GM19035 (cell line): ENCODE data around the gene PTPRN2.

Experiments
- ATAC-seq: cut with Tn5 transposase; IDR thresholded peaks from one replicate; pipeline ENCODE4 v1.9.1; 2021; ENCODE audit not compliant: unreplicated experiment

PTPRN2 gene

DNA sequence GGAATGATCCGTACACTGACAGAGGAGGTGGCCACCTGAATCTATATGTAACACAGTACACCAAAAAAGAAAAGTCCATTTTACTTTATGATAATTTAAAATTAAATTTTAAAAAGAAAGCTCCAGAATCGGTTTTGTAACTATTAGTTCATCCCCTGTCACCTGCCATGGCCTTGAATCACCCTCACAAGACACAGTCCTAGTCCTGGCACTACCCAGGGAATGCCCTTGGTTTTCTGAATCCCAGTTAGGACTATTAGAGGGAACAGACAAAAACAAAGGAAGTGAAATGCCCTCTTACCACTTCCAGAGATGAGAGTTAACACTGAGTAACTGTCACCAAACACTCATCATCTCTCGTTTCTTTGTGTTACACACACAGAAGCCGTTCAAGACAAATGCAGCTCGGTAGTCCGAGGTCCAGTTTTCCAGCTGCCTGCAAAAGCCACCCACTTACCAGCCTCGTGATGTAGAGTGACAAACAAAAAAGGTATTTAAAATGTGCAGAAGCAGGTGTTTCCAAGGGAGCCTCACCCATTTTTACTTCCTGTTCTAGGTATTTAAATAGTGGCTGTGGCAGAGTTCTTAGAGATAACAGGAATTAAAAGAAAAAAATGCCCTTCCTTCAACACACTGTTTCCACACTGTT is 6.1 kb downstream of the PTPRN2 start:
- ATAC-seq = no peak

DNA sequence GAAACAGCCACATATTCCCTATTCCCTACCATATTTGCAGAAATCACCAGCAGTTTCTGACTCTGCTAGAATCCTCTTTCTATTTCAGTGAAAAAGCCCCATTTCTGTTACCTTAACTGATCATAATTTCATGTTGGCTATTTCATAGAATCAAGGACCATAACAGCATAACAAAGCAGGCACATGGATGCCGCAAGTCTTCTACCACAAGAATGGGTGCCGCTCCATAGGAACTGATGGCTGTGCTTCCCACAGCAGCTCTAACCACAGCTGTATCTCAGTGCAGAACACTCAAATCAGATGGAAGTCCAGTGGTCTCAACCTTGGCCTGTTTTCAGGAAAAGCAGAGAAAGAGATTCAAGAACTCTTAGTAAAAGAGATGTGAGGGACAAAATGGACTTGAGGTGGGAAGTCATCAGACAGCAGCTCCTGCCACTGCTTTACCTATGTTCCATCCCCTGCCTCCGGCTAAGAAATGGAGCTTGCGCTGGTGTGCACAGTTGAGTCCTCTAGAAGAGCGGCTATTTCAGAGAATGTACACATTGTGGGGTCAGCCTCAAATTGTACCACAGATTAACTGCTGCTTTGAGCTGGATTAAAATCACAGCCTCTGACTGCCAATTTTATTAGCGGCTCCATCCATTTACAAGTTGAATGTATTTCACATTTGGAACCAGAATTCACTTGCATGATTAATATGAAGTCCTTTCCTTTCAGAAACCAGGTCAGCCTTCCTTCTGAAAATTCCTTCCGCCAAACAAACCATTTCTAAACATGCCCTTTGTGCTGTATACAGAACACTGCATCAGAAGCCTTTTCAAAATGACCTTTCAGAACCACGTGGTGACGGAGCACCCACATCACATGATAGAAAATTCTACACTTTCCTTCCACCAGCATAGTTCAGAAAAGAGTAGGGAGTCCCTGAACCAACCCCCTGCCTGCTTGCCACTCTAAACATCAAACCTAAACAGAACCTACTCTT is 7.7 kb downstream of the PTPRN2 start:
- no peak for ATAC-seq

DNA sequence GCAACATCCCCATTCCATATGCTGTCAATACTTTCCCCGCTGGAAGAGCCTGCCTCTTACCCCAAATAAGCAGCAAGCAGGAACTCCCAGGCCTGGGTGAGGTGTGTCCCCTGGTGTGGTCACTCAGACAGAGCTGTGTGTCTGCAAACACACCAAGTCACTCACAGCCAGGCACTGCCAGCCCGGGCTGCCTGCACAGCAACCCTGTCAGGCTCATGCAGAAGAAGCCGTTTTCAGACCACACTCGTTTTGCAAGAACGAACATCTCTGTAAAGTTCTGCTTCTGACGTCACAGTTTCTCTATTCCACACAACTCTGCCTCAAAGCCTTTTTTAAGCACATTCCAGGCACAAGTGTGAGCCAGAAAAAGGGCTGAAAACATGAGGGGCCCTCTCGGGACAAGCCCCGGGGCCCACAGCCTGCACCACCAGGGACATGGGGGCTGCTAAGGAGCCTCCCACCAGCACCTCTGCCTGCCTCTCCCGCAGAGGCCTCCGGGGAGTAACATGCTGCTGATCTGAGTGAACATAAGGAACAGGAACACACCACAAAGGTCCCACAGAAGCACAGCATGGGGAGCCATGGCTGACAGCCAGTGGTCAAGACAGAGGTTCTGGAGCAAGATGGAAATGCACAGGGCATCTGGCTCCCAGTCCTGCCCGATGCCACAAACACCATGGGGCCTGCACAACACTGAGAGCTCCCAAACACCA is 11.4 kb downstream of the PTPRN2 start:
- ATAC-seq = no peak

DNA sequence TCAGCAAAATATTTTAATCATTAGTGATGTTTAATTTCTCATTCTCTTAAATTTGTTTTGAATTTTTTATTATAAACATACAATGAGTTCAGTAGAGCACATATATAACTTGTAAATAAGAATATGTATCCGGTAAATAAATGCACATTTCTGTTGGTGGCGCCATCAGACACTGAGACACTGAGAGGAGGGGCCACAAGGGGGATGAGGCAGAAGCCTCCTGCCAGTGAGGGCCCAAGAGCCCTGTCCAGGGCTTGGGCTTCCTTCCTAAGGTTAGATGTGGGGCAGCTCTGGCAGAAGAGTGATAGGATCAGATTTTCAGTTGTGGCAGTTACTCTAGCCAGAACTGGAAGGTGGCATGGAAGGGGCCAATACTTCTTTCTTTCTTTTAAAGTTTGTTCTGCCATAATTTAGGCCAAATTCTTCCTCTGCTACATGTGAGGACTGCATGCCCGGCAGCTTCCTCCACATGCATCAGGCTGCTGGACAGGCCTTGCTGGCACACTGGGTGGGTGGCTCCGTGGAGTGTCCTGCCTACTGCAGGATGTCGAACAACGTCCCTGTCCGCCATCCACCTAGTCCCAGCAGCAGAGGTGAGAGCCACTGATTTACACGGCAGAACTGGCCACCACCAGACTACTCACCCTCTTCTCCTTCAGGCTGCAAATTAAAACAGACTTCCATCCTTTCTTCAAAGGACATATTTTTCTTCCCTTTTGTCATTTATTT is 13.2 kb downstream of the PTPRN2 start:
- ATAC-seq = no peak

DNA sequence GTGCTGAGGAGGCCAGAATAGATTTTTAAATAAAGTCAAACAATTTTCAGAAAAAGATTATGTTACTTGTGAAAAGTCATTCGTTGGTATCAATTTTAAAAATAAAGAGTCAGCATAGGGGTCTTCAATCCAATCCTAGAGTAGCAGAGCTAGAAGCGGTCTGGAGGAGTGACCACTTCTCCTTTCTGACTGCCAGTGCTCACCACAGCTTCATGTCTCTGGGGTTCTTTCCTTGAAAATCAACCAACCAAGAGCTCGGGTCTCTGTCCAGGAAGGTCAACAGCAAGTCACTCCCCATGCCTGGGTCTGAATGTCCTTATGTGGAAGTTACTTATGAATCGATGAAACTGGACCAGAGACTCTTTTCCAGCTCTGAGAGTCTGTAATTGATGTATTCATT is 14.3 kb downstream of the PTPRN2 start:
- ATAC-seq = no peak

DNA sequence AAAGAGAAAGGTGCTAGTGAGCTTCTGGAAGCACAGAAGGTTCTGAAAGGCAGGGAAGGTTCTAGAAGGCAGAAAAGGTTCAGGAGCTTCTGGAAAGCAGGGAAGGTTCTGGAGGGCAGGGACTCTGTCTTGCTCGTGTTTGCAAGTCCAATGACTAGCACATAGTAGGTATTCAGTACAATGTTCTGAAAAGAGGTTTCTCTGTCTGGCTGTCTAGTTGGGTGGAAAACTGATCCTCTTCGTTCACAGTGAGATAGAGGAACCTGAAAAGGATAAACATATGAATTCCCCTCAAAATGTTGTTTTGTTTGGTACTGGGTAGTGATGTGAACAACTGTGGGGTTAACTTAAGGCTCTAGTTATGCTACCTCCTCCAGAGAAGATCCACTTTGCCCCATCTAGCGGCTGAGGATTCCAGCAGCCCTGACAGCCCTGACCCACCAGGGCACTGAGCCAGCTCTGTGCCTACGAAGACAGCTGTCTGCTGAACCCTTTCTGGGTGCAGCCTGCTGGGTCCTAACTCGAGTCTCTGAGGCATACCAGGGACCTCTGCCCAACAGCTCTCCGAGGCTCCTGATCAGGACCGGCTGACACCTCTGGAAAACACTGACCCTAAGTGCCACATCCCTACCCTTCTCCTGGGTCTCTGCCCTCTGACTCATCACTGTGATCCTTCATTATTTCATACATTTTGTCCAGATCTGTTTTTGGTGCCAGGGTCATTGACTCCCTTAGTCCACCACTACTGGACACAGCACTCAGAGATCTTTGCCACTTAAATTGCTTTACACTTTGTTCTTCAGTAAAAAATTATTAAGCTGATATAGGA is 15.4 kb downstream of the PTPRN2 start:
- no peak for ATAC-seq

DNA sequence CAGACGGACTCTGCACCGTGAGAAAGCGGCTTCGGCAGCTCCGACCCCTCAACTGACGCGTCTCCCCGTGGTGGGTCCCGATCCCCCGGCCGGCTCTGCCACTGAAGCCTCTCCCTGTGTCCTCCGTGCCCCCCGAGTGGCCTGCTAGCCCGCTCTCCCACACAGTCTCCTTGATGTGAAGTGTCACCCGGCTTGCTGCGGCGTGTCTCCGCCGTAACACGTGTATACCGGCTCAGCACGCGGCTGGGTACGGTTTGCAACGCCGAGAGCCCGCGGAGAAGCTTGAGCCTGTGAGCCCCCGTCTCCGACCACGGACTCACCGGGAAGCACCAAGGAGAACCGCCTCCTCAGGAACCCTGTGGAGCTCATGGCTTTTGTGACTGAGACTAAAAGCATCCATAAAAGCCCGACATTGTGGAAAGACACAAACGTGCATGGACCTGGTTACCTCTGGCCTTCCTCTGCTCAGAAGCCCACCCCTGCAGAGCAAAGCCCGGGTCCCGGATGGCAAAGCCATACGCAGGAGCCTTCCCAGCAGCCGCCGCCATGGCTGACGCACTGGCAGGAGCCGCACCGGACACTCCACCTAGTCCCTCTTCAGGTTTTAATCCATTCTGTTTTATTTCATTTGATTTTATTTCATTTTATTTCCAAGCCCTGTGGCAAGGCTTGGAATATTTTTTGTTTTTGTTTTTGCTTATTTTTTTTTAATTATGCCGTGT is 17.0 kb downstream of the PTPRN2 start:
- no peak for ATAC-seq

DNA sequence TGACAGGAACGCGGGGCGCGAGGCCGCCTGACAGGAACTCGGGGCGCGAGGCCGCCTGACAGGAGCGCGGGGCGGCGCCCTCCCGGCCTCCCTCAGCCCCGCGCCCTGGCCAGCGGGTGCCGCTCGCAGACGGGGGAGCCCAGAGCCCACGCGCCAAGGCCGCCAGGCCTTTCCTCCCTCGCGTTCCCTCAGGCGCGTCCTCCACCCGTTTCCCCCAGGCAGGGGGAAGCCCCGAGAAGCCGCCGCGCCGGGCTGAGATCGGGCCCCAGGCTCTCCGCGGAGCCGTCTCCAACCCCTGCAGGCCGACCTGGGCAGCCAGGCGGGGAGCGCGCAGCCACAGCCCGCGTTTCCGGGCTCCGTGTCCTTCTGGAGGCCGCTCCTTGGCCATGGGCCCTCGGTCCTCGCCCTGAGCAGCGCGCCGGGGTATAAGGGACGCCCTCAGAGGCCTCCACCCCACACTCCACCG is 17.7 kb downstream of the PTPRN2 start:
- no peak for ATAC-seq

DNA sequence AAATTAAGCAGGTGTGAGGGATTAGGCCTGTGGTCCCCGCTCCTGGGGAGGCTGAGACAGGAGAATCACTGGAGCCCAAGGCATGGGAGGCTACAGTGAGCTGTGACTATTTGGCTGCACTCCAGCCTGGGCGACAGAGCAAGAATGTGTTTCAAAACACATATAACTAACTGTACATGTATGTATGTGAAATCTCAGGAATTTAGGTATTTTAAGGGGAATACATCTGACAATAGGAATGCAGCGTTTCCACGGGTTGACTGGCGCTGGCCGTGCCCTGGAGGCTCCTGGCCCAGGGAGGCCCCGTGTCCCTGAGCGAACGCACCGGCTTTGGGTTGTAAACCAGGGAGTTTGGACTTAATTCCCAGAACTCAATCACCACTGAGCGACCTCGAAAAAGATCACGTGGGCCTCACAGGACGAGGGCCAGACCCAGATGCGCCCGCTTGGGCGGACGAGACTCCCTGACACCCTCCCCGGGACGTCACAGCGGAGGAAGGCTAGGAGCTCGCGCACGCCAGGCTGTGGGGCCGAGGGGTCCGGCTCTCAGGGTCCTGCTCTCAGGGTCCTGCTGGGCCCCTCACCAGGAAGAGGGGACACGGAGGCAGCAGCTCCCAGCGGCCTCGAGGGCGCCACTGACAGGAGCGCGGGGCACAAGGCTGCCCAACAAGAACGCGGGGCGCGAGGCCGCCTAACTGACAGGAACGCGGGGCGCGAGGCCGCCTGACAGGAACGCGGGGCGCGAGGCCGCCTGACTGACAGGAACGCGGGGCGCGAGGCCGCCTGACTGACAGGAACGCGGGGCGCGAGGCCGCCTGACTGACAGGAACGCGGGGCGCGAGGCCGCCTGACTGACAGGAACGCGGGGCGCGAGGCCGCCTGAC is 18.4 kb downstream of the PTPRN2 start:
- no peak for ATAC-seq

DNA sequence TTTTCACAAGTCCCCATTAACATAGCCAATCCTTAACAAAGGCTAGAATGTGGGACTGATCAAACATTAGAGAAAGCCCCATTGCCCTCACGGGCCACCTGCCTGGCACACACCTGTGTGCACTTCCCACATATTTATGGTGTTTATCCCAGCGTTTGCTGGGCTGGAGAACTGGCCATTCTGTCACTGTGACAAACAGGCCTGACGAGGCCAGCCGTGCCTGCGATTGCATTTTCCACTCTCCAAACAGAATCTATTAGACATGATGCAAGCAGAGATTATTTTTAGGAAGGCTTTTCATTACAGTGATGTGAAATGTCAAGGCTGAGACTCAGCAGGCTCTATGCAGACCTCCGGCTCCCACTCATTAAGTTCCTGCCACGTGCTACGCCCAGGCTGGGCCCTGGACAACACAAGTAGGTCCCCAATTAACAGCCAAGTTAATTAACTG is 20.4 kb downstream of the PTPRN2 start:
- no peak for ATAC-seq

DNA sequence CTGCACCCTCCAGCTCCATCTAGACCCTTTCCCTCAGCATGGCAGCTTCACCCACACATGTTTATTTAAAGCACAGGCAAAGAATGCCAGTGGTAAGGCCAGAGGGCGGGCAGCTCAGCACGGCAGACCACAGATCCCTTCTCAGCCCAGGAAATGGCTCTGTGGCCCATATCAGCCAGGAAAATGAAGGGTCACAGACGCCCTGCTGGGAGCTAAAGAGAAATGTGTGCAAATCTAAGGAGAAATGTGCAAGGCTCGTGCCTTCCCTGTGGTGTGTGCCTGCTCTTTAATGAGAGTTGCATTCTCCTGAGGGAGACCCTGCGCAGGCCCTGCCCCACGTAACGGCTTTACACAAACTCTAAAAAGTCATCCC is 23.0 kb downstream of the PTPRN2 start:
- ATAC-seq = no peak

DNA sequence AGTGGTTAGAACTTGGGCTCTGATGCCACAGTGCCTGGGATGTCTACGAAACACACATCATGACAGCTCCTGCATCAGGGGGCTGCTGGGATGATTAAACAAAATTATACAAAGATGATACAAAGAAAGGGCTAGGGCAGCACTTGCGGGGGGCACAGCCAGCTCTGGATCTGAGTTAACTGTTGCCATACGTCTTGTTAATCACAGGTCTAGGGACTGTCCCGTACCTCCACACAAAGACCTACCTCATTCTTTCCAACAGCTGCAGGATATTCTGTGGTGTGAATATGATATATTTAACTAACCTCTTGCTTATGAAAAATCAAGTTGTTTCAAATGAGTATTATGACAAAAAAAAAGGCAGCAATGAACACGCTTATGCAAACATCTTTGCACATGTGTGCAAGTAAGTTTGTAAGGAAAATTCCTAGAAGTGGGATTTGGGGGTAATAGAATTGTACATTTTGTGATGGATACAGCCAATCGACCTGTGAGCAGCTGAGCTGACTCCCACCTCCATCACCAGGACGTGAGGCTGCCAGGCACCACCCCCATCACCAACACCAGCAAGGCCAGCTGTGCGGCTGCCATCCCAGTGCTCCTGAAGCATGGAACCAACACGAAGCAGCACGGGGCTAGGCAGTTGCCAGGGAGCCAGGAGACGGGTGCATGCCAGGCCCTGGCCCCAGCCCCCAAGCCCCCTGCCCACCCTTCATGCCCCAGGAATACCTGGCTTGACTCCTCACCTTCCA is 23.5 kb downstream of the PTPRN2 start:
- no peak for ATAC-seq

DNA sequence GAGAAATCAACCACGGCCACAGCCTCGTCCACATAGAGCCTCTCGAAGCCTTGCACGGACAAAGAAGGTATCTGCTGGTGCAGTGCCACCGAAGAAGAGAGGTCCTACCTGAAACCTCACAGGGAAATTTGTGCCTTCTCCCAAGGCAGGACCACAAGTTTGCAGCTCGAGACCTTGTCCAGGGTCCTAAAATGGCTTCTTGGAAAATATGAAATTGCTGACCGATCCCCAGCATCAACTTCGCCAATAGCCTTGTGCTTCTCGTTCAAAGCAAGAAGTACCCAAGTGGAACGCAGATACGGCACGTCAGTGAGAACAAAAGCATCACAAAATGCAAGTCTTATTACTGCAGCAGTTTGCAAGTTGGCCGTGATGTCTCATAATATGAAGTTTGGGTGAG is 24.6 kb downstream of the PTPRN2 start:
- ATAC-seq = no peak

DNA sequence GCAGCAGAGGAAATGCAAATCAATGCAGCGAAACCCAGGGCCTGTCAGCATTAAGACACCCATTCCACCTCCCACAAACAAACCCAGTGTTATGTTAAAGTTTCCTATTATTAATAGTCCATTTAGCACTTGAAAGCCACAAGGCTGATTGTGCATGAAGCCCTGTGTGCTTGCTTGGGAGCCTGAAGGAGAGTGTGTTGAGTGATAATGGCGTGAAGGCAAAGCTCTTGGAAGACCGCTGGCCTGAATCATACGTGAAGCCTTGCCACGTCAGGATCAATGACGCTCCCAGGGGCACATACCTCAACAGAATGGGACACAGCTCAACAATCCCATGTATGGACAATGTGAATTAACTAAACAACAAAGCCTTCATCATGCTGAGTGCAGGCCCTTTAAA is 25.1 kb downstream of the PTPRN2 start:
- no peak for ATAC-seq

DNA sequence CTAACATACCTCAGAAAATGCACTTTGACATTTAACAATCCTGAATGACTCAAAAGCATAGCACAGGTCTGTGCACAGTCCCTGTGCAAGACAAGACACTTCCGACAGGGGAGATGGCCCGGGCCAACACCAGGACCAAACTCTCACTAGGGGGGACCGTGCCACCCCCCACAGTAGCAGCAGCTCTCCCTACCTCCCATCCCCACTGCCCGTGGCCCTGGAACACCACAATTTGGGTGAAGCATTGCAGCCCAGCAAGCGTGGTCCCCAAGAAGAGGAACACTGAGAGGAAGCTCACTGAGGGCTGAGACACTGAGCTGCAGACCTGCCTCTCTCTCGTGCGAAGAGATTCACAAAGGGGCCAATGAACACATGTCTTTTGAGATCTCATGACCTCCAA is 26.0 kb downstream of the PTPRN2 start:
- ATAC-seq = no peak

DNA sequence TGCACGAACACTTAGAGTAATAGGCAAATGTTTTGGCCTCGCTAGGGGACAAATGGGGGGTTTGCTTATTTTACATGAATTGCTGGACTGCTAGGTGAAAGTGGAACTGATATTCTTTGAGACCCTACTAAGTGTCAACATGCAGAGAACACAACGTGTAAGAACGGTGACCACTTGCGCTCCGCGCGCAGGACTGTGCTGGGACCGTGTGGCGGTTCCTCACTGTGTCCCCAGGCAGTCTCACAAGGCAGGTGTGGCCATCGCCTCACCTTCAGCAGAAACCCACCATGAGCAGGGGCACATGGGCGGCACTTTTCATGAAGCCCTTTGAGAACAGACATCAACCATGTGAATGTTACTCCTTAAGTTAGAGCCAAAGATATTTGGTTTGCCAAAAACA is 27.2 kb downstream of the PTPRN2 start:
- ATAC-seq = no peak

DNA sequence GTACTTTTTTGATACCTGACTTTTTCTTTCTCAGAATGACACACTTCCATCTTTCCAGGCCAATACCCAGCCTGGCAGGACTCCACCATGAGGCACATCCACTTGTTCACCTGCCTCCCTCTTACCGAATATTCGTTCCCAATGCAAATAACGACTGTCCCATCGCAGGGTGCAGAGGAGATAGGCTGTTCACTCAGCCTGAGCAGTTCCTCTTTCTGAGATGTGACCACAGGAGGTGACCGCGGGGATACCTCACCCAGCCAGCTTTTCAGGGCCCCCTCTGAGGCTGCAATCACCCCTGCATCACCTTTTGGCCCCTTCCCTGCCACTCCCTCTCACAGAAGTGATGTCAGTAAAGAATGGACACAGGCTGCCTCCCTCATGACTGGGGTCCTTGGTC is 28.3 kb downstream of the PTPRN2 start:
- ATAC-seq = no peak

DNA sequence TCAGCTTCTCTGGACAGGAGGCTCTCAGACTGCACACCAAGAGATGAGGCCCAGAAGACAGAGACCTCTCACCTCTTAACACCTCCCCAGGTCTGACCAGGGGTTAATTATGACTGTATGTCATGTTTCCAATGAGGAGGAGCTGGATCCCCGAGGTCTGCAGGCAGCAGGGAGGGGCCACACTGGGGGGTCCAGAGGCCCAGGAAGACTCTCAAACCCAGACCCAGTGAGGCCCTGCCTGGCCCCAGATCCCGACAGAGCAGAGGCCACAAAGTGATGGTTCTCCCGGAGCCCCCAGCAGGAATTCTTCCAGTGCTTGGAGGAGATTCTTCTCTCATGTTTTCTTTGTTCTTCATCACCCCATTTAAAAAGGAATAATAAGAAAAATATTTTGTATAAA is 28.8 kb downstream of the PTPRN2 start:
- no peak for ATAC-seq
